Measurements from ENCODE around the gene C1orf232.

Gene C1orf232

GRCh38 chr1:26184086-26184485 lies 15.3 kb upstream of the C1orf232 start:
- DNase-seq: no peak
- Histone ChIP-seq H3K27ac (no peak overlapping the region), H3K27me3 (replicated peaks) (no peaks in the 10 kb centered on the region), H3K4me3 (ENCODE audit: low read depth, low read length) (no peak overlapping the region), H3K36me3 (replicated peaks) (no peaks in the 10 kb centered on the region)
- in situ Hi-C loops (cut with HindIII; ENCODE audit: low pct_ligation_motif_present, low sequenced_read_pairs): no loop called here
- no peak for TF ChIP-seq CTCF (IDR thresholded peaks at IDR 0.05; ENCODE audit: low read depth, low read length, missing control alignments)

GRCh38 chr1:26182383-26182696 lies 13.6 kb upstream of the C1orf232 start:
- H3K27me3 ChIP-seq (replicated peaks): no peaks in the 10 kb centered on the region
- no peaks in the 10 kb centered on the region for H3K36me3 ChIP-seq (replicated peaks)
- no peak overlapping the region for H3K27ac ChIP-seq
- DNase-seq: no peak
- no peak overlapping the region for H3K4me3 ChIP-seq (ENCODE audit: low read depth, low read length)
- in situ Hi-C loops (cut with HindIII; ENCODE audit: low pct_ligation_motif_present, low sequenced_read_pairs): no loop called here
- TF ChIP-seq CTCF (IDR thresholded peaks at IDR 0.05; ENCODE audit: low read depth, low read length, missing control alignments): no peak

- H3K36me3 ChIP-seq (replicated peaks): no peaks in the 10 kb centered on the region
- DNase-seq: no peak
- in situ Hi-C loops (cut with HindIII; ENCODE audit: low pct_ligation_motif_present, low sequenced_read_pairs): no loop called here
- TF ChIP-seq CTCF (IDR thresholded peaks at IDR 0.05; ENCODE audit: low read depth, low read length, missing control alignments): no peak
- no peak overlapping the region for H3K4me3 ChIP-seq (ENCODE audit: low read depth, low read length)
- no peaks in the 10 kb centered on the region for H3K27me3 ChIP-seq (replicated peaks)
- H3K27ac ChIP-seq: no peak overlapping the region
Observed at GRCh38 chr1:26181586-26182382, 13.0 kb upstream of the C1orf232 start.

- Histone ChIP-seq H3K36me3 (replicated peaks) (no peaks in the 10 kb centered on the region), H3K27ac (no peak overlapping the region), H3K27me3 (replicated peaks) (no peaks in the 10 kb centered on the region), H3K4me3 (ENCODE audit: low read depth, low read length) (no peak overlapping the region)
- in situ Hi-C loops (cut with HindIII; ENCODE audit: low pct_ligation_motif_present, low sequenced_read_pairs): no loop called here
- TF ChIP-seq CTCF (IDR thresholded peaks at IDR 0.05; ENCODE audit: low read depth, low read length, missing control alignments): no peak
- DNase-seq: no peak
Observed at GRCh38 chr1:26180010-26180506, 11.3 kb upstream of the C1orf232 start.

GRCh38 chr1:26177182-26177684 lies 8.5 kb upstream of the C1orf232 start, which contains the start of gene CNKSR1:
CNKSR1 (plus strand) TSS chr1:26177491; CDS start chr1:26177548, 57 bp downstream.
- Histone ChIP-seq H3K27ac (no peak within 1 kb of the TSS), H3K36me3 (replicated peaks) (no peaks in the 10 kb centered on the region), H3K4me3 (ENCODE audit: low read depth, low read length) (no peak within 1 kb of the TSS), H3K27me3 (replicated peaks) (no peaks in the 10 kb centered on the region)
- in situ Hi-C loops (cut with HindIII; ENCODE audit: low pct_ligation_motif_present, low sequenced_read_pairs): no loop called here
- DNase-seq: no peak
- no peak for TF ChIP-seq CTCF (IDR thresholded peaks at IDR 0.05; ENCODE audit: low read depth, low read length, missing control alignments)
